NK-92 (cell line): ENCODE results near the gene POLE3.
A peak's percentile ranks its signal among the peaks of the same experiment; 100 is the strongest.
"Not testable (repeated sequence)": the region's sequence is repeated elsewhere in the genome, so short reads cannot be mapped to it uniquely, and the experiment has no call there.

Experiments
- DNase-seq: peaks from one replicate; lab custom pipeline; 2025; ENCODE audit not compliant: unreplicated experiment; lab: John Stamatoyannopoulos, UW

The POLE3 gene

DNA sequence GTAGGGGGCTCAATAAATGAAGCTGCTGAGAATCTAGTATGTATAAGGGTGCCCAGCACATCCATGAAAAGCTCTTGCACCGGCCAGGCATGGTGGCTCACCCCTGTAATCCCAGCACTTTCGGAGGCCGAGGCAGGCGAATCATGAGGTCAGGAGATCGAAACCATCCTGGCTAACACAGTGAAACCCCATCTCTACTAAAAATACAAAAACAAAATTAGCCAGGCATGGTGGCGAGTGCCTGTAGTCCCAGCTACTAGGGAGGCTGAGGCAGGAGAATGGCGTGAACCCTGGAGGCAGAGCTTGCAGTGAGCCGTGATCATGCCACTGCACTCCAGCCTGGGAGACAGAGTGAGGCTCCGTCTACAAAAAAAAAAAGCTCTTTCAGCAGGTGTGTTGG, 4.1 kb downstream of the POLE3 start:
- DNase-seq: not testable (repeated sequence)

DNA sequence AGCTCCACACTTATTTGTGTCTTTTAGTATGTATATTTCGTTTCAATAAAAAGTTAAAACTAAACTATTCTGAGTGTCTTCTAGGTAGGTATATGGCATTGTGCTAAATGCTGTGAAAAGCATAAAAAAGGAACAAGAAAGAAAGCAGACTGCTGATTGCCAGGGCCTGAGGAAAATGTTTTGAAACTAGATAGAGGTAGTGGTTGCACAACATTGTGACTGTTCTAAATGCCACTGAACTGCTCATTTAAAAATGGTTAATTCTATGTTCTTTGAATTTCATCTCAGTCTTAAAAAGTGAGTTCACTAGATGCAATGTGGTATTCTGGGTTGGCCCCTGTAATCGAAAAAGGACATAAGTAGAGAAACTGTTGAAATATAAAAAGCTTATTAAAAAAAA, 6.8 kb downstream of the POLE3 start:
- DNase-seq: no peak

DNA sequence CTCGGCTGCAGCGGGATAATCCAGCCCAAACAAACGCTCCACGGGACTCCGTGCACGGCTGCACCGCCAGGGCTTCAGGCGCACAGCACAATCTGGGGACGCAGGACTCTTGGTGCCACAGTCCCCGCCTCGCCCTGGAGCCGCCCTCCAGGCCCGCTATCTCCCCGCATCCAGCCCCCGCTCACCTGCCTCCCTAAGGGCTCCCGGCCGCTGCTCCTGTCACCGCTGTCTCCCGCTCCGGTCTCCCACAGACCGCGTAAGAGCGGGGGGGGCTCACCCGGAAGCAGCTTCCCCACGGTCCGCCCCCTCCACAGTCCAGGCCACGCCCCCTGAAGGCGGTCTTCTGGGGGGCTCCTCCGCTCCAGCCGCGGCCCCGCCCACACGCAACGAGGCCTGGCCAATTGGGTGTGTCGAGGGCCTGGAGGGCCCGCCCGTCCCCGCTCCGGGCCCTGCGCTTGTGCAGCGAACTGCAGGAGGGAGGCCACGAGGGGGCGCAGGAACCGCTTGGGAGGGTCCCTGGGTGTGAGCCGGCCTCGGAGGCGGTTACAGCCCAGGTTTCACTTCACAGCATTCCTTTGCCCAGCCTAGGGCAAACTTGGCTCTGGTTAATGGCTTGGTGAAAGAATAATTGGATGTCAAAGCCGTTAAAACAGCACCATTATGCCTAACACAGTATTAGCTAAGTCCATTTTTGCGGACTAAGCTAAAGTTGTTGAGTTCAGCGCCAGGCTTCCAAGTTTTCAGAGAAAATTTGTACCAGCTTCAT, 9.3 kb downstream of the POLE3 start, which contains the start of gene ALAD:
Gene ALAD, minus strand, starts transcription at position 258 of the 766 bp plus-strand sequence. CDS start 7,725 bp downstream, outside the sequence.
- DNase-seq: peak; percentile 90

DNA sequence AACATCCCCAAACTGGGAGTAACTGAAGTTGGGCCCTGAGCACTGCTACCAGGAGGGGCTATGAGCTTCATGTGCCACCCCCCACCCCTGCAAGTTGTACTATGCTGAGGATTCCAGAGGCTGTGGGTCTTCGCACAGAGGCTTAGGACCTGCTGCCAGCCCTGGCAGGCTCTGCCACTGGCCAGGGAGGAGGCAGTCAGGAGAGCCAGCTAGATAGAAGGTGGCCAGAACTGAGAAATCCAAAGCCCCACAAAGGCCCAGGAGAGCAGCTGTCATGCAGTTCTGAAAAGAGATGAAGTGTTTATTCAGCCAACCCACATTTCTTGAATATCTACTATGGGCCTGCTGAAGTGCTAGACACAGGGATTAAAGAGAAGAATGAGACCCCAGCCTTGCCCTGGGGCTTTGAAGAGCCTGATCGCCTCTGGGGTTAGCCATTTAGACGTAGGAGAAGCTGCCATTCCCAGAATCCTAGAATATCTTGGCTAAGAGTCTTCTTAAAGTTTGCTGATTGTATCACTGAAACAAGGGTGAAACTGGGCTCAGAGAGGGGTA, 10.8 kb downstream of the POLE3 start:
- DNase-seq: no peak

DNA sequence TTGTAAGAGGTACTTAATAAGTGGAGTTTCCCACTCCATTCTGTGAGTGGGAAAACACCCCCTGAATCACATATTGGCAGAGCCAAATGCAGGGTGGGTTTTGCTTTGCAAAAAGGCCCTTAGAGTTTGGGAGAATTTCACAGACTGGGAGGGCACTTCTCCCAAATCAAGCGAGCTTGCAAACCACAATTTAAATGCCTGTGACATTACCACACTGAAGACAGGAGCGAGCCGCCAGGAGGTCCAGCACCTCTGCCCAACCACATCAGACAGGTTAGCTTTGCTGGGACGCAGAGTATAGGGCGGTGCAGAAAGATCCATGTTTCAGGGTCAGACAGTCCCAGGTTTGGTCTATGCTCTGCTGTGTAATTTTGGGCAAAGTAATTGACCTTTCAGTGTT, 11.7 kb downstream of the POLE3 start:
- no peak for DNase-seq

DNA sequence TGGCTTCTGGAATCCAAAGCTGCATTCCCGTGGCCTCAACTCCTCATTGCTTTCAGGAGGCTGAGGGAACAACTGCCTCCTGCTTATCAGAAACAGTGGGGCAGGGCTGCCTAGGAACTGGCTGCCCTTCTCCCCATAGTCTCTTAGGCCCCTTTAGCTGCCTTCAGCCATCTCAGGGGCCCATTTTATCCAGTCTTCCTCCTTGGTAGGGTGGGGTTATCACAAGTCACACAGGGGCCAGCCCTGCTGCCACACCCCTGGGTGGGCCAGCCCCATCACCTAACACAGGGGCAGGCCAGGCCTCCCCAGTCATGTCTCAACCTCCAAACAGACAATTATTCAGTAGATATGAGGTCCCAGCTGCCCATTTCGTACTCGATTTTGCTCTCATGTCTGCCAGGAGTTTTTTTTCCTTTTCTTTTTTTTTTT, 13.3 kb downstream of the POLE3 start:
- no peak for DNase-seq

DNA sequence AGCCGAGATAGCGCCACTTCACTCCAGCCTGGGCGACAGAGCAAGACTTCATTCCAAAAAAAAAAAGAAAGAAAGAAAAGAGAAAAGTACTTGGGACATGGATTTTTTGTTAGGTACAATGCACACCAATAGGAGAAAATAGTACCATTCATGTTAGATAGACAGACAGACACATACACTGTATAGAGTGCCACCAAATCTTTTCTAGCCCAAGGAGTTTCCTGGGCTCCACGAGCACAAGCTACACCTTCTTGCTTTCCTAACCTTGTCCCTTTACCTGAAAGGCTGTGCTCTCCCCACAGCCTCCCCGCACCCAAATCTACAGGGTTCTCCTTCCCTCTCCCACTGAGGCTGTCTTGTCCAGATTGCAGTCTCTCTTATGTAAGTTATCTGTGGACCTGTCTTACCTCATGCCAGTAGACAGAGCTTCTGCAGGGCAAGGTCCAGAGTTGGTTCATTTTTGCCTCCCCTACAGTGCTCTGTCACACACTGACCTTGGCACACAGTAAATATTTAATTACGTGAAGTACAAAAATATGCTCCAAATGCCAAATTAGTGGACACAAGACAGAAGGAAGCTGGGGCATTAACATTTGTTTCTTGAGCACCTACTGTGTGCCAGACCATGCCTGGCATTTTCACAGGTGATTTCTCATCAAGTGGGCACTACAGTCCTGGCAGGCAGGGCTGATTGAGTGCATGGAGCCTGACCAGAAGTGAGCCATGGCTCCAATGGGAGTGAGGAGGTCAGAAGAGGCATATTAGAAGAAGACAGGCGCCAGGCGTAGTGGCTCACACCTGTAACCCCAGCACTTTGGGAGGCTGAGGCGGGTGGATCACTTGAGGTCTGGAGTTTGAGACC, 15.2 kb downstream of the POLE3 start:
- no peak for DNase-seq

DNA sequence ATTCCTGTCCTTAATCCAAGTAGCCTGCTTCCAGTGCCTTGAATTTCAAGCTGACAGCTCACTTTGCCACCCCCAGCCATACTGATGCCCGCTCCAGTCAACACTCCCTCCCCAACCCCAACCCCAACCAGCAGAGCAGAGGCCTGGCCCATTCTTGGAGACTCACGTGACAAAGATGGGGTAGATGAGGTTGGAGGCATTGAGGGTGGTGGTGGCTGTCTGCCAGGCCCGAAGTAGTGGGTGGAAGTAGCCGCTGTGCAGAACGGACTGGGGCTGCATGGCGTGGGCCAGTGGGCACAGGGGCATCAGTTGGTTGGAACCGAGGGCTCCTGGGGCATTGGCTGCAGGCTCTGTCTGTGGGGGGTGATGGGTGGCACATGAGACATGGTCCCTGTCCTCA, 17.2 kb downstream of the POLE3 start:
- no peak for DNase-seq

DNA sequence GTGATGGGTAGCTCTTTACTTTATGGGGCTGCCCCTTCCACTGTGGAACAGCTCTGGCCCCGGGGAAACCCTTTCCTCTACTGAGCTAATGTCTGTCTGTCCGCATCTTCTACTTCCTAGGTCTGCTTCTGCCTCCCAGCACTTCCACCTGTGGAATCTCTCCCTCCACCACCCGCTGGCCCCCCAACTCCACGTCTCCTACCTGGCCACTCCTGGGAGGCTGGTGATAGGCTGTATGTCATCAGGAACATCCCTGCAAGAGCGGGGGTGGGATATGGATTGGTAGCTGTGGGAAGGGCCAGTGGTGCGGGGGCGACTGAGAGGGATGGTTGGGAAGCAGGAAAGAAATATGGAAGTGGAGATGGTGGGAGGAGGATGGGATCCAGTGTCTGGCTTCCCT, 18.6 kb downstream of the POLE3 start:
- DNase-seq: no peak

DNA sequence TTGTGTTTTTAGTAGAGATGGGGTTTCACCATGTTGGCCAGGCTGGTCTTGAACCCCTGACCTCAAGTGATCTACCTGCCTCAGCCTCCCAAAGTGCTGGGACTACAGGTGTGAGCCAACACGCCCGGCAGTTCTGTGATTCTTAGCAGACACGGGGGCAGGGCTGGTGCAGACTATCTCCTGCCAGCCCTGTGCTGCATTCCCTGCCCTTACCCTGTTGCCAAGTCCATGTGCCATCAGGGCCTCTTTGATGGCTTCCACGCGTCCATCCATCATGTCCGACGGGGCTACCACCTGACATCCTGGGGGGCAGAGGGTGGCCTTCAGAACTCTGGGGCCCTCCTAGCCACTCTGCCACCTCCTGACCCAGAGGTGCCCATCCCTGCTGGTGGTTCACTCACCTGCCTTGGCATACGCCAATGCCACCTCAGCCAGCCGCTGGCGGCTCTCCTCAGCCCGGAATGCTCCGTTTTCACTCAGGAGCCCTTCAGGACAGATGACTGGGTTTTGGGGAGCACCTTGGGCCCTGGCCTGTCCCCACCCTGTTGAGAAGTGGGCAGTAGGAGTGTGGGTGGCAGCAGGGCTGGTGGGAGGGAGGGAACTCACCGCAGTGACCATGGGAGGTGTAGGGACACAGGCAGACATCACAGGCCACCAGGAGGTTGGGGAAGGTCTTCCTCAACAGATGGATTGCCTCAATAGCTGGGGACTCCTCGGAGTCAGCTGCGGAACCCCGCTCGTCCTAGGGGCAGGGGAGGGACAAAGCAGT, 20.1 kb downstream of the POLE3 start:
- no peak for DNase-seq

DNA sequence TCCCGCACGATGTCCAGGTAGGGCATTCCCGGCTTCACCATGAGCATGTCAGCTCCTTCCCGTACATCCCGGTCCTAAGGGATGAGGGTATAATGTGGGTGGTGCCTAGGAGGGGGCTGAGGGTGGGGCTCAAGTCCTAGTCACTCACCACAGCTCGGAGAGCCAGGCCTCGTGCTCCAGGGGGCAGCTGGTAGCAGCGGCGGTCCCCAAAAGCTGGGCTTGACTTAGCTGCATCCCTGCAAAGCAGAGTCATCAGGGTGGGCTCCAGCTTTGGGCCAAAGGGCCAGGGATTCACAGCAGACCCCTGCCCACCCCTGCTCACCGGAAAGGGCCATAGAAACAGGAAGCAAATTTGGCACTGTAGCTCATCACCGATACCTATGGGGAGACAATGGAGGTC, 21.0 kb downstream of the POLE3 start:
- DNase-seq: no peak

DNA sequence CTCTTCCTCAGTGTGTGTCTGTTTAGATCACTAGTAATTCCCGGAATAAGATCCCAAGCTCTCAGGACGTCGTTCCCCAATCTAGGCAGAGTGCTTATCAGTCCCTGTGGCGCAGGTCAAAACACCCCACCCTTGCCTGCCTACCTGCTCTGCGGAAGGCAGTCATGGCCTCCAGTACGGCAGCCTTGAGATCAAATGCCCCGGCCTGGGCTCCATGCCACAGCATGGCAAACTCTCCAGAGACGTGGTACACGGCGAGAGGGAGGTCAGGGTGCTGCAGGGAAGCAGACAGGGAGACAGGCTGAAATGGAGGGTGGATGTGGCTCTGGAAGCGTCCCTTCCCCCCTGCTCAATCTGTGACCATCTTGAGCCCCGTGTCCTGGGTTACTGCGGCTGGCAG, 21.6 kb downstream of the POLE3 start:
- DNase-seq: no peak

DNA sequence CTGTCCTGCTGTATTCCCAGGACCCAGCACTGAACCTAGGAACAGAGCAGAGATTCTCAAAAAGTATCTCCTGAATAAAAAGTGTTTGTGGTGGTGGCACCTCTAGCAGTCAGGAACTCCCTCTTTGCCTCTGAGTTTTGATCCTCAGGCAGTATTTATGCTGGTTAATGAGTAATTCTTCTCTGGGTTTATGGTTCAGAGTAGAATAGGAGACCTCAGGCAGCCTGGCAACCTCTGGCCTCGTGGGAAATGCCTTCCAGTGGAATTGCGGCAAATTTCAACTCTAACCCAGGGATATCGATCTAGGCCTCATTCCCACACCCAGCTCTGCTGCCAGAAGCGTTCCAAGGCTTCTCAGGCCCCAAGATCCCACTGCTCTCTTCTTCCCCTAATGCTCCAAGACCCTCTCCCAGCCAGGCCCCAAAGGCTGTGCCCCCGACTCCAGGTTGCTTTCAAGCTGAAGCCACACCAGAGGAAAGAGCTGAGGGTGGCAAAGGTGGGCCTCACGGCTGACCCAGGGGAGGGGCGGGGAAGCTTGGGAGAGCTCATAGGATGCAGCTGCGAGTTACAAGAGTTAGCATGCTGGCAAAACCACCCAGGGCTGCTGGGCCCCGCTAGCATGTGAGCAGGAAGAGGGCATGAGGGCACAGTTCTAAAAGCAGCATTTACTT, 22.8 kb downstream of the POLE3 start:
- no peak for DNase-seq

DNA sequence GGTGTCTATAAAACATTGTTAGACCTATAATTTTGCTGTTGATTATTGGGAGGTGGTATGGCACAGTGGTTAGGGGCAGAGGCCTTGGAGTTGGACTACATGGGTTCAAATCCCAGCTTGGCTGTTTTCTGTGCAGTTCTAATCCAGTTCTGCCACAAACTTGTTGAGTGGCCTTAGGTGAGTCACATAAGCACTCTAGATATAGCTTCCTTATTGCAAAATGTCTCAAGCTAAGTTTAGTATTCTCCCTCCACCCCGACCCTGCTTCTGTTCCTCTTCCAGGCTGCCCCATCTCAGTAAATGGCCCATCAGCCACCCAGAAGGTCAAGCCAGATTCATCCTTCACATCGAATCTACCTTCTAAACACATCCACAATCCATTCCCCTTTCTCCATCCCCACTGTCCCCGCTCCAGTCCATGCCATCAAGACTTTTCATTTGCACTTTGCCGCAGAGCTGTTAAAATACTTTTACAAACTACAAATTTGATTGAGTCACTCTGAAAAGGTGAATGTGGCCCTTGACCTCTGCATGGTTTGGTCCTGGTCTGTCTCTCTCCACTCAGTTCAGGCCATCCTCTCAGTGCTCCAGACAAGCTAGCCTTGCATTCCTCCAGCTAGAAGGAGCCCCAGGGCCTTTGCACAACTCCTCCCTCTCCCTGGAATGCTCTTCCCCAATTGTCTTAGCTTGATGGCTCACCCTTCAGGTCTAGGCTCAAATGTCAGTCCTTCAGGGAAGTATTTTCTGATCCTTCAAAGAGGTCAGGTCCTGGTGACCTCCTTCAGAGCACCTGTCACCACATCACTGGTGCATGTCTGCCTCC, 23.7 kb downstream of the POLE3 start:
- no peak for DNase-seq

DNA sequence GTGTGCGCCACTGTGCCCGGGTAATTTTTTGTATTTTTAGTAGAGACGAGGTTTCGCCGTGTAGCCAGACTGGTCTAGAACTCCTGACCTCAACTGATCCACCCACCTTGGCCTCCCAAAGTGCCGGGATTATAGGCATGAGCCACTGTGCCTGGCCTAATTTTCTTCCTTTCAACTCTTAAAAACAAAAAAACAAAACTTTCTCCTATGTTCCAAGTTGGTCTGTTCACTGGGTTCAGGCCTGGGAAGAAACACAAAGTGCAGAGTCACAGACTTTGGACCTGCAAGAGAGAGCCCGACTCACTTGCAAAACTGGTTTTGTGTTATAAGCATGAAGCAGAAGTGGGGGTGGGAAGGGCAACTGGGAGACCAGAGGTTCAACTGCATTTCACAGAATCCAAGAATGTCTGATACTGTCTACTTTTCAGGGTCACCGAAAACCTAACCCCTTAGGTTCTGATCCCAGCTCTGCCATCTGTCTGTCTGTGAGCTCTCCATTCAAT, 28.5 kb downstream of the POLE3 start:
- DNase-seq: no peak

DNA sequence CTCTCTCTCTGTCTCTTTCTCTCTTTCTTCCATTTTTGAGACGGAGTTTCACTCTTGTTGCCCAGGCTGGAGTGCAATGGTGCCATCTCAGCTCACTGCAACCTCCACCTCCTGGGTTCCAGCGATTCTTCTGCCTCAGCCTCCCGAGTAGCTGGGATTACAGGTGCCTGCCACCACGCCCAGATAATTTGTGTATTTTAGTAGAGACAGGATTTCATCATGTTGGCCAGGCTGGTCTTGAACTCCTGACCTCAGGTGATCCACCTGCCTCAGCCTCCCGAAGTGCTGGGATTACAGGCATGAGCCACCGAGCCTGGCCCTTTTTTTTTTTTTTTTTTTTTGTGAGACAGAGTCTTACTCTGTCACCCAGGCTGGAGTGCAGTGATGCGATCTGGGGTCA, 29.0 kb downstream of the POLE3 start:
- DNase-seq: not testable (repeated sequence)

DNA sequence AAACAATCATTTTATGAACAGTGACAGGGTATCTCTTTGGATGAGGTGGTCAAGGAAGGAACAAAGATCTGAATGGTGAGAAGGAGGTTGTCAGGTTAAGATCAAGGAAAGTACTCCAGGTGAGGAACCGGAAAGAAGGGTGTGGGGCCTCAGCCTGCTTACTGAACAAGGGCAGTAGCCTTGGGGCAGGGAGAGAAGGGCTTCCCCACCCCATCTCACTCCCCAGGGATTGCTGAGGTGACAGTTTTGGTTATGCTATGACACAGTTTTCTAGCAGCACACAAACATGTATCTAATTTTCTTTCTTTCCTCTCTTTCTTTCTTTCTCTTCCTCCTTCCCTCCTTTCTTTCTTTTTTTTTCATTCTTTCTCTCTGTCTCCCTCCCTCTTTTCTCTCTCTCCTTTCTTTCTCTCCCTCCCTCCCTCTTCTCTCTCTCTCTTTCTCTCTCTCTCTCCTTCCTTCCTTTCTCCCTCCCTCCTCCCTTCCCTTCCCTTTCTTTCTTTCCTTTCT, 29.6 kb downstream of the POLE3 start:
- DNase-seq: no peak

DNA sequence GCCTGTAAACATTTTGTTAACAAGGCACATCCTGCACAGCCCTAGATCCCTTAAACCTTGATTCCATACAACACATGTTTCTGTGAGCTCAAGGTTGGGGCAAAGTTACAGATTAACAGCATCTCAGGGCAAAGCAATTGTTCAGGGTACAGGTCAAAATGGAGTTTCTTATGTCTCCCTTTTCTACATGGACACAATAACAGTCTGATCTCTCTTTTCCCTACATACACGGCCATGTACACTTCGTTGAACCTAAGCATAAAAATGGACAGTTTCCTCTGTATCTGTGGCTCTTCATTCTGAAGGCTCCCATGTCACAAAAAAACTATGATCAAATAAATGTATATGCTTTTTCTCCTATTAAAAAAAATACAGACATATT, 30.7 kb downstream of the POLE3 start:
- not testable (repeated sequence) for DNase-seq

DNA sequence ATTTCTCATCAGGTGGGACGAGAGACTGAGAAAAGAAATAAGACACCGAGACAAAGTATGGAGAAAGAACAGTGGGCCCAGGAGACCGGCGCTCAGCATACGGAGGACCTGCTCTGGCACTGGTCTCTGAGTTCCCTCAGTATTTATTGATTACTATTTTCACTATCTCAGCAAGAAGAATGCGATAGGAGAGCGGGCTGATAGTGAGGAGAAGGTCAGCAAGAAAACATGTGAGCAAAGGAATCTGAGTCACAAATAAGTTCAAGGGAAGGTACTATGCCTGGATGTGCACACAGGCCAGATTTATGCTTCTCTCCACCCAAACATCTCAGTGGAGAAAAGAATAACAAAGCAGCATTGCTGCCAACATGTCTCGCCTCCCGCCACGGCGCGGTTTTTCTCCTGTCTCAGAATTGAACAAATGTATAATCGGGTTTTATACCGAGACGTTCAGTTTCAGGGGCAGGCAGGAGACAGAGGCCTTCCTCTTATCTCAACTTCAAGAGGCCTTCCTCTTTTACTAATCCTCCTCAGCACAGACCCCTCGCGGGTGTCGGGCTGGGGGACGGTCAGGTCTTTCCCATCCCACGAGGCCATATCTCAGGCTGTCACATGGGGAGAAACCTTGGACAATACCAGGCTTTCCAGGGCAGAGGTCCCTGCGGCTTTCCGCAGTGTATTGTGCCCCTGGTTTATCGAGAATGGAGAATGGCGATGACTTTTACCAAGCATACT, 31.2 kb downstream of the POLE3 start:
- DNase-seq: not testable (repeated sequence)
